Measurements from ENCODE around the gene ZNF683. TPM values are rescaled to one million over a fixed set of nuclear protein-coding genes. Genes with fewer than 3 reads are reported as not detected.
A peak's percentile ranks its signal among the peaks of the same experiment; 100 is the strongest.

The ZNF683 gene
- total RNA-seq, 1 donor from 2014 or later = not detected

DNA sequence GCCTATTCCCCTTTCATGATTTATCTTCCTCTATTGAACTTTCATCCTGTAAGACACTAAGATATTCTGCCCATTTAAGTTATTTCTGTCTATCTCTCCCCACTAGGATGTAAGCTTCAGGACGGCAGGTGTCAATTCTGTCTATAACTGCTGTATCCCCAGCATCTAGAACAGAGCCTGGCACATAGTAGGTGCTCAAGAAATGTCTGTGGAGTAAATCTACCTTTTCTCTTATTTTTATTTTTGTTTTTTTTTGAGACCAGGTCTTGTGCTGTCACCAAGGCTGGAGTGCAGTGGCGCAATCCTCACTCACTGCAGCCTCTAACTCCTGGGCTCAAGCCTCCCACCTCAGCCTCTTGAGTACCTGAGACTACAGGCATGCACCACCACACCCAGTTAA lies 49.2 kb downstream of the ZNF683 start:
- no peaks in the 10 kb centered on the region for H3K27me3 ChIP-seq (ENCODE audit: control insufficient read depth, insufficient read depth, low read length)
- H3K4me3 ChIP-seq (ENCODE audit: low read depth, low read length) = no peak overlapping the region
- TF ChIP-seq CTCF (IDR thresholded peaks at IDR 0.05; ENCODE audit: insufficient read depth, low read length, poor library complexity, severe bottlenecking) = no peak
- no peak for DNase-seq (ENCODE audit: low read depth)
- H3K36me3 ChIP-seq (ENCODE audit: control insufficient read depth, insufficient read depth, low read length) = no peaks in the 10 kb centered on the region

DNA sequence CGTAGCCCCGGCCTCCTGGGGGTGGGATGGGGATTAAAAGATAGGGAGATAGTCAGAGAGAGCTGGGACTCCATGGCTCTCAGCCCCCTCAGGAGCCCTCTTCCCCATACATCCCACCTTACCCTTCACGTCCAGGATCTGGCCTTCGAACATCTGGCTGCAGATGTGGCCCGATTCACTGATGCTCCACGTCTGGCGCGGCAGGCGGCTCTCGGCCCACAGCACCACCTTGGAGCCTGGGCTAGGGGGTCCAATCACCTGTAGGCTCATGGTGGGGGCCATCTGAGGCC lies 50.6 kb downstream of the ZNF683 start:
- H3K4me3 ChIP-seq (ENCODE audit: low read depth, low read length) = no peak overlapping the region
- no peak for DNase-seq (ENCODE audit: low read depth)
- H3K27me3 ChIP-seq (ENCODE audit: control insufficient read depth, insufficient read depth, low read length) = no peaks in the 10 kb centered on the region
- no peaks in the 10 kb centered on the region for H3K36me3 ChIP-seq (ENCODE audit: control insufficient read depth, insufficient read depth, low read length)
- TF ChIP-seq CTCF (IDR thresholded peaks at IDR 0.05; ENCODE audit: insufficient read depth, low read length, poor library complexity, severe bottlenecking) = no peak

DNA sequence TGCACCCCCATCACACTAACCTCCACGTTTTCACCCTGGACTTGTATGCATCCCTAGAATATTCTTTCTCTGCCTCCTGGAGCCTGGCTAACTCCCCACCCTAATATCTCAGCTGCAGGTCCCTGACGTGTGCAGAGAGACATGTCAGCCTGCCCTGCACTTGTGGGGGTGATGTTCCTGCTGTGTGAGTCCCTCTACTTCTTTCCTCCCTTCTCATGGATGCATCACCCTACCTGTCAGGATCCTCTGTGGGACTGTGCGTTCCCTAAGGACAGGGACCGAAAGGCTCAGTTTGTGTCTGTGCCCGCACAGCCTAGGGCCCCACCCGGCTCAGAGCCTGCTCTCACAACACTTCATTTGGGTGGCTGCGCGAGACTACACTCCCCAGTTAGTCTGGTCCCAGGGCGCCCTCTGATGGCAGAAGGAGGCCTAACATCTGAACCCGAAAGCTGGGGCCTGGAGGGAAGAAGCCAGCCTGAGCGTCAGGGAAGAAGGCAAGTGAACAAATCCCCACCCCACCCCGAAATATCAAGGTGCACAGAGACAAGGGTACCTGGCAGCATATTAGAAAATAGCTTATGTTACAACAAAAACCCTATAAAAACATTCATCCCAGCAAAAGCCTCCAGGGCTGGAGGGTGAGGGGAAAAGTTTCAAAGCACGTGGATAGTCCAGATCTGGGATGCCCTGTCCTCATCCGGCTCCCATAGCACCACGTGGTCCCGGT lies 51.1 kb downstream of the ZNF683 start:
- H3K27me3 ChIP-seq (ENCODE audit: control insufficient read depth, insufficient read depth, low read length) = no peaks in the 10 kb centered on the region
- H3K36me3 ChIP-seq (ENCODE audit: control insufficient read depth, insufficient read depth, low read length) = no peaks in the 10 kb centered on the region
- TF ChIP-seq CTCF (IDR thresholded peaks at IDR 0.05; ENCODE audit: insufficient read depth, low read length, poor library complexity, severe bottlenecking) = peak; percentile 93
- H3K4me3 ChIP-seq (ENCODE audit: low read depth, low read length) = no peak overlapping the region
- DNase-seq (ENCODE audit: low read depth) = peak; percentile 32

GRCh38 chr1:26320896-26321295 lies 51.7 kb downstream of the ZNF683 start:
- Histone ChIP-seq H3K36me3 (ENCODE audit: control insufficient read depth, insufficient read depth, low read length) (no peaks in the 10 kb centered on the region), H3K4me3 (ENCODE audit: low read depth, low read length) (no peak overlapping the region), H3K27me3 (ENCODE audit: control insufficient read depth, insufficient read depth, low read length) (no peaks in the 10 kb centered on the region)
- TF ChIP-seq CTCF (IDR thresholded peaks at IDR 0.05; ENCODE audit: insufficient read depth, low read length, poor library complexity, severe bottlenecking) = no peak
- DNase-seq (ENCODE audit: low read depth) = no peak

DNA sequence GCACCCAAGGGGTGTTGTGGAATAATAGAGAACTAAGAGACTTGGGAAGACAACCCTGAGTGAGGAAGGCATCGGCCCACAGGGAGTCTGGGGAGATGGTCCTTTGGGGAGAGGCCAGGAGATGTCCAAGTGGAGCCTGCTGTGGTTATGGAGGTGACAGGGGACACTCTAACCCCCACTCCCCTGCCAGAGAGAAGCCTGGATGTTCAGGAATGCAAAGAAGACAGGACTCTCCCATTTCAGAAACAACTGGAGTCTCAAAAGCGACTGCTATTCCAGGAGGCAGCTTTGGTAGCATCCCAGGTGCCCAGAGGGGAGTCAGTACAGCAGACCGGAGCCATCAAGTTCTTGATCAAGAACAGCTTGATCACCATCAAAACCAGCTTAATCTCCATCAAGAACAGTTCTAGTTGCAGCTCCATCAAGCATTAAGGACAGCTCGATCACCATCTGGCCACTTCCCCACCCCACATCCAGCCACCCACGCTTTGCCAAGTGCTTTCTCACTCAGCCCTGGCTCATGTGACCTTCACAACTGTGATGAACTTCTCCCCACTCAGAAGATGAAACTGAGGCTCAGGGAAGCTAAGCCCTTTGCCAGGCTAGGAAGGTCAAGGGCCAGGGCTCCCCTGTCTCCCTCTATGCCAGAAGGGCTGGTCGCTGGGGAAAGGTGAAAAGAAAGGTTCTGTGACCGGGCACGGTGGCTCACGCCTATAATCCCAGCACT lies 54.0 kb downstream of the ZNF683 start:
- H3K27me3 ChIP-seq (ENCODE audit: control insufficient read depth, insufficient read depth, low read length) = no peaks in the 10 kb centered on the region
- no peaks in the 10 kb centered on the region for H3K36me3 ChIP-seq (ENCODE audit: control insufficient read depth, insufficient read depth, low read length)
- no peak for TF ChIP-seq CTCF (IDR thresholded peaks at IDR 0.05; ENCODE audit: insufficient read depth, low read length, poor library complexity, severe bottlenecking)
- no peak for DNase-seq (ENCODE audit: low read depth)
- H3K4me3 ChIP-seq (ENCODE audit: low read depth, low read length) = no peak overlapping the region

Measured in kidney epithelial cell (primary cell).